ENCODE data around the gene PDZD7.

GRCh38 chr10:101021239-101021638 is 9.7 kb downstream of the PDZD7 start:
- TF ChIP-seq CTCF (IDR thresholded peaks at IDR 0.05; ENCODE audit: low read depth, low read length, poor library complexity, severe bottlenecking) (no peak), EZH2phosphoT487 (IDR thresholded peaks at IDR 0.05; ENCODE audit: borderline replicate concordance, low read length) (no peak)
